Activated CD8-positive, alpha-beta memory T cell treated with anti-CD3 and anti-CD28 coated beads, Interleukin-2, amount 50 U/mL, for 1 hour (primary cell): Measurements from ENCODE around the gene PRKG1.
"Not testable (repeated sequence)": the region's sequence is repeated elsewhere in the genome, so short reads cannot be mapped to it uniquely, and the experiment has no call there.

Experiments used
- DNase-seq: peaks from one replicate; pipeline ENCODE4 v3.0.0-alpha.2; 2020; ENCODE audit errors: extremely low read depth

Gene PRKG1

DNA sequence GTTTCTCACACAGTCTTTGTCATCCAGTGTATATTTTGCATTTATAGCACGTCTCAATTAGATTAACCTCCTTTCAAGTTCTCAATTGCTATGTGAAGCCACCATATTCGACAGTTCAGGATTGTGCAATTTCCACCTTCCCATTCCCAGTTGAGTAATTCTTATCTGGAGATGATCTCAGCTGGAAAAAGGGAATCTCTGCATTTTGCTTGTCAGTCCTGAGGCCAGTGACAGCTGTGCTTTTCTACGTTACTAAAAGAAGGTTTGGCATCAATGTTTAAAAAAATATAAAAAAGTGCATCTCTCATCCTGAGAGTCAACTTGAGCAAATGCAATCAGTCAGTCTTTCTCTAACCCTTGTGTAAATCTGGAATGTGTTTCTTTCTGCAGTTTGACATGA is 247.7 kb downstream of the PRKG1 start:
- no peak for DNase-seq

DNA sequence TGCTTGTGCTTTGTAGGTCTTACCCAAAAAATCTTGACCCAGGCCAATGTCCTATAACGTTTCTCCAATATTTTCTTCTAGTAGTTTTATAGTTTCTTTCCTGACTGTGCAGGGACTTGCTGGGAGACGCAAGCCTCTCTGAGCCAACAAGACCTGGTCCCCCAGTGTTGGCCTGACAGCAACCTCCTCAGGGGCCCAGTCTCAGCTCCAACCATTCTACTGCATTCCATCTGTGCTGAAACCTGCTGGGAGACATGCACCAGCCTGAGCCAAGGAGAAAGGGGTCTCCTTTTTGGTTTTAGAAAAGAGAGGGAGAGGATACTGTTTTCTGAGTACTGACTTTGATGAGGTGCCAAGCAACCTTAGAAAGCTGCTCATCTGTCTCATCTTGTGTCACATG is 251.4 kb downstream of the PRKG1 start:
- DNase-seq = no peak

- DNase-seq = no peak
Measured at GRCh38 chr10:51326174-51326573, 251.9 kb downstream of the PRKG1 start.

GRCh38 chr10:51327432-51327831 is 253.1 kb downstream of the PRKG1 start:
- no peak for DNase-seq

GRCh38 chr10:51340366-51340765 is 266.1 kb downstream of the PRKG1 start:
- DNase-seq = no peak

- DNase-seq = no peak
Measured at GRCh38 chr10:51340845-51341610, 266.7 kb downstream of the PRKG1 start.

GRCh38 chr10:51341745-51342144 is 267.5 kb downstream of the PRKG1 start:
- not testable (repeated sequence) for DNase-seq

DNA sequence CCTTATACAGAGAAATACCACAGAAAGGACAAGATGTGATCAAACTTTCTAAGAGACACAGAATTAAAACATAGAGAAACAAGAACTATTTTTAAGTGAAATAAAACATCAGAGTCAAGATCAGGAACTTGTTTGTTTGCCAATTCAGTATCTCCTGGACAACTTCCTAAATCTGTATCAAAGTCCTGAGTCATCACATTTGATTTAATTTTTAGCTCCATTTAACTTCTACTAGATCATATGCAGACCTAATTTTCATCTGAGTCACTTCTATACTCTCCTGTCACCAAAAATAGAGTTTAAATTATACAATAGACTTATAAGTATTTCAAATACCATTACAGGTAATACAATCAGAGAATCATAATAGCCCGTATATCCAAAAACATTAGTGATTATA is 268.1 kb downstream of the PRKG1 start:
- DNase-seq = no peak

- no peak for DNase-seq
Measured at GRCh38 chr10:51343391-51343790, 269.1 kb downstream of the PRKG1 start.

- DNase-seq = no peak
Measured at GRCh38 chr10:51344371-51344770, 270.1 kb downstream of the PRKG1 start.

GRCh38 chr10:51348622-51349021 is 274.3 kb downstream of the PRKG1 start:
- no peak for DNase-seq

- no peak for DNase-seq
Measured at GRCh38 chr10:51357170-51357569, 282.9 kb downstream of the PRKG1 start.

DNA sequence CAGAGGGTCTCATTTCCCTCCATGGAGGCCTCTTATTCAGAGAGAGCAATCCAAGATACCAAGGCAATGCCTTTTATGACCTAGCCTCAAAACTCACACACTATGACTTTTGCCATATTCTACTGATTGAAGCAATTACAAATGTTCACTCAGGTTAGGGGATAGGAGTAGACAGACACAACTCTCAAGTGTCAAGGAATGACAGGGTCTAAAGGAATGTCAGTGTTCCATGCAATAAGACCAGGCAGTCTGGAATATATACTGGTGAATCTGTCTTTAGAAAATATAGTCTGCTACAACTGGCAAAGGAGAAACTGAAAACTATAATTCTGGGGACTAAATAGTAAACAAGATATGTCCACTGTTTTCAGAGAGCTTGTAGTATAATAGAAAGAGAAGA is 283.9 kb downstream of the PRKG1 start:
- DNase-seq = no peak

DNA sequence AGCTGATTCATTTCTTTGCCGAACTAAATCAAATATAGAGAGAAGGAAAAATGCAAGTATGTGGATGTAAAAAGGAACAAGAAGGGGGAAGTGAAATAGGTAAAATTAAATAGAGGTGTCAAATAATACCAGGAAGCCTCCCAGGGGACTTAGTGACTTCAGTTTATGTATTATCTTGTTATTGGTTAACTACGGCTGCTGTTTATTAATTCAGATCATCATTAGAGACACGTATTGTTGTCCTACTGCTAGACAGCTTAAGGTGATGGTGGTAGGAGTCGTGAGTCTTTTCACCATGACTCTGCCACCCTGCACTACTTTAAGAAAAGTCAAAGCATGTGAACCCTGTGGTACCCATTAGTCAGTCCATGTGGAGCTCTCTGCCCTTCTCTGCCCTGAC is 289.1 kb downstream of the PRKG1 start:
- DNase-seq = no peak

GRCh38 chr10:51364674-51365073 is 290.4 kb downstream of the PRKG1 start:
- no peak for DNase-seq

GRCh38 chr10:51366044-51366443 is 291.8 kb downstream of the PRKG1 start:
- no peak for DNase-seq

- DNase-seq = no peak
Measured at GRCh38 chr10:51367127-51367526, 292.8 kb downstream of the PRKG1 start.

DNA sequence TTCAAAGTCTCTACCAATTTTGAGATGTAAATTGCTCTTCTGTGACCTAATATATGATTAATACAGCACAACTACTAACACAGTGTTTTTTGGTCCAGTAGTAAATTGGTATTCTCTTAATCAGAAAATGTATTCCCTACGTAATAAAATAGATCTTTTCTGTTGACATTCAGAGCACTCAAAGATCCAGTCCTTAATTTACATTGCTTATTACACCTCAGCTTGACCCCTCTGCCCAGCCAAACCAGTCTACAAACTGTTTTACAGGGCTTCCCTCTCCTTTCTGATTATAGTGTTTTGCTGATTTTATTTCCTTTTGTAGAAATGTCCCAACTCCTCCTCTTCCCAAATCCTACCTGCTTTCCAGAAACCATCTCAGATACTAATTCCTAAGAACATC is 293.4 kb downstream of the PRKG1 start:
- no peak for DNase-seq

DNA sequence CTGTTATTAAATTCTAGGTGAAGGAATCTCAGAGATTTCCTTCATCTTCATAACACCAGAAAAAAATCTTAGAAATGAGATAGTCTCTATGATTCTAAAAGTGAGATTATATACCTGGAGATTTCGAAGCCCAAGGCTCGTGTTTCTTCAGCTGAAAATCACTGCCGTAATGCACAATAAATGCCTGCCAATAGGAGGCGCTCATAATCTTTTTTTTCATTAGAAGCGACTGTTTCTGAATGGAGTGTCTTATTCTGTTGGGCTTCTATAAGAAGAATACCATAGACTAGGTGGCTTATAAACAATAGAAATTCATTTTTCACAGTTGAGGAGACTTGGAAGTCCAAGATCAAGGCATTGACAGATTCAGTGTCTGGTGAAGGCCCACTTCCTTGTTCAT is 294.7 kb downstream of the PRKG1 start:
- DNase-seq = no peak

DNA sequence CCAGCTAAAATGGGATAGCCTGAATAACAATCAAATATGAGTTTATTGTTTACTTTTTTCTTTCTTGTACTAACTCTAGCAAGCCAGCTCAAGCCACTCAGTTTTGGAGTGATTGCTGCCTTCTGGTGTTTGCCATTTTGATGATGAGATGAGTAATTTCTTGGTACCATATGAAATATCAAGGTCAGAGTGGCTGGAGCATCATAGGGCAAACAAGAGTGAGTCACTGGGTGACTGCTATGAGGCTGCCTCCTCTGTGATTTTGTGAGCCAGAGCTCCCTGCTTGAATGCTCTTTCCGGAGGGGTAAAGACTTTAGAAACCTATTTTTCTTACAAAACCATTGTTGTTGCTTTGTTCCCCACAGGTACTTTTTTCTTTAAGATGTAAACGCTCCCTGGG is 295.6 kb downstream of the PRKG1 start:
- DNase-seq = no peak

DNA sequence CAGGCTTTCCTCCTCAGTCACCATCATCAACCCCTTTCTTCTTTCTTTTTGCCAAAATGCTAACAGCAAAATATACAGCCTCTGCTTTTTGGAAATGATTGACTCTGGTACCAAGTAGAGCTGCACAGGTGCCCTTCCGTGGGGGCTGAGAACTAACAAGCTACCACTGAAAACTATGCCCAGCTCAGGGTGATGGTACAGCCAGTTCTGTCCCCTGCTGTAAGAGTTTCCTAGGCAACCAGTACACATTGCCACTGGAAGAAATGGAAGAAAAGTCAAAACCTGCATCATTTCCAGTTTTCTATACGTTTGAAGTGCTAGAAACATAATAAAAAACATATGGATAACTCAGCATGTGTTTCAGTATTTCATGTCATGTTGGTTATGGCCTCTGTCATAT is 297.5 kb downstream of the PRKG1 start:
- no peak for DNase-seq

DNA sequence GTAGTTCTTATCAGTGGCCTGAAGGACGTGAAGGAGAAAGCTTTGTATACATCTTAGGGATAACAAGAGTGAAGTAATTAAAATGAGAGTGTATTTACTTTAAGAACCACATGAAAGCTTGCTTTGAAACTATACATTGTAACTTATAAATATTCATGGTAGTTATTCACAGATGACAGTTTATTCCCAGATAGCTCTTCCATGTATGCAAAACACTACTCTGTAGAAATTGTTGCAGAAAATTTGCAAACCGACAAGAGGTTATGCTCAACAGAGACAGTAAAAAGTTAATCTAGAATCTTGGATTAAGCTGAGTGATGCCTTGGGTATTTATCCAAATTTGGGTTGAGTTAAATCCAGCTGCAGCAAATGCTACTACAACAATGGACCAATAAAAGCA is 301.5 kb downstream of the PRKG1 start:
- DNase-seq = no peak

- DNase-seq = no peak
Measured at GRCh38 chr10:51377070-51377931, 303.0 kb downstream of the PRKG1 start.
